ENCODE results near the gene CYLC2.

Gene CYLC2, protein sequence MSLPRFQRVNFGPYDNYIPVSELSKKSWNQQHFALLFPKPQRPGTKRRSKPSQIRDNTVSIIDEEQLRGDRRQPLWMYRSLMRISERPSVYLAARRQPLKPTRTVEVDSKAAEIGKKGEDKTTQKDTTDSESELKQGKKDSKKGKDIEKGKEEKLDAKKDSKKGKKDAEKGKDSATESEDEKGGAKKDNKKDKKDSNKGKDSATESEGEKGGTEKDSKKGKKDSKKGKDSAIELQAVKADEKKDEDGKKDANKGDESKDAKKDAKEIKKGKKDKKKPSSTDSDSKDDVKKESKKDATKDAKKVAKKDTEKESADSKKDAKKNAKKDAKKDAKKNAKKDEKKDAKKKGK

DNA sequence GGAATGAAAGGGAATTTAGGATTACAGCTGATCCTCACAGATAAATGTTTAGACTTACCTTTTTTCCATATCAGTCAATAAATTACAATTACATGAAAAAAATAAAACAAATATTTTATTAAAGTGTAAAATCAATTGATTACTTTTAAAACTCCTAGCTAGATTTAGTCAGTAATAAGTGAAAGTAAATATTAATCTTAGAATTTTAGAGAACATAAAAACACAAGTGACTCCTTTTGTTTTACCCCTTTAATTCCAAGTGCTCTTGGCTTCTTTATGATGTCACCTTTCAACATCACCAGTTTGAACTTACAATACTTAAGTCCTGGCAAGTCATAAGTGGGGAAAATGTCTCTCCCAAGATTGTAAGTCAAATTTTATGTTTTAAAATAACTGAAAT is at the start of gene CYLC2:
Gene CYLC2 (plus strand): TSS at position 301 of the 400 bp plus-strand sequence. CDS start 48 bp downstream, at position 349.
- no peak for DNase-seq

DNA sequence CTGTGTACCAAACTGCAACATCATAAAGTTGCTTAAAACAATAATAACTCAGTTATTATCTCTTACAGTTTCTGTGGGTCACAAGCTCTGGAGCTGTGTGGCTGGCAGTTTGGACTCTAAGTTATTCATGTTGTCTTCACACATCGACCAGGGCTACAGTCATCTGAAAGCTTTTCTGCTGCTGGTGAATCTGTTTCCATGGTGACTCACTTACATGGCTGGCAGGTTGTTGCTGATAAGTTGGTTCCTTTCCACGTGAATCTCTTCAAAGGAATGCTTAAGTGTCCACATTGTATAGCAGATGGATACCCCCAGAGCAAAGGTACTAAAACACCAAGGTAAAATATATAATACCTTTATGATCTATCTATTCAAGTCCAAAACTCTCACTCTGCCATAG is 44.8 kb upstream of the CYLC2 start:
- no peak for DNase-seq

DNA sequence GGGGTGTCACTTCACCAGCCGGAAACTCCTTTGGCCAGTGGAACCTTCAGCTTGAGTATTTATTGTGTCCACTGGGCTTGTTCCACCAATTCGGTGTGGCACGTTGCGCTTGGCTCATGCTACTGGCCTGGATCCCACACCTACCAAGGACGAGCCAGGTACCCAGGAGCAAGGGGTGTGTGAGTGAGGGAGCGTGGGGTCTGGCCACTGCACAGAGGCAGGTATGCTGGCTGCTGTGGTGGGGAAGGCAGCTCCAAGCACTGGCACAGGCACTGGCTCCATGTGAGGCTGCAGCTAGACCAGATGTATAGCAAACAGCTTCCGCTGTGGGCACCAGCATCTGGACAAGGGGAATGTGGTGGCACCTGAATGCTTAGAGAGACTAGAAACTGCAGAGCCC is 28.1 kb upstream of the CYLC2 start:
- DNase-seq: no peak

DNA sequence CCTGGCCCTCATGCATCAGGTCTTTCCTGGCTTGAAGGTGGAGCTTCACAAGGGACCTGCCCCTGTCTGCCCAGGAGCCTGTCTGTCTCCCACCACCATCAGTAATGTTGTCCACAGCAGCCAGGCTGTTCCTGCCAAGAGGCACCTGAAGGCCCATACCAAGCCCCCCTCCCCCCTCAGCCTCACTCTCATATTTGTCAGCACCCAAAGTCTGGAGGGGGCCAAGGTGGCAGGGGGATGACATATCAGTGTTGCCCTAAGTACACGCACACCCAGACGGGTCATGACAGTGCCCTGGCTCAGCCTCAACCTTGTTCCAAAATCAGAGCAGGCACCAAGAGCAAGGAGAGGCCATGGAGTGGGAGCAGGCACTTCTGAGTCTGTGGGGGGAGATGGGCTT is 27.2 kb upstream of the CYLC2 start:
- DNase-seq: no peak

DNA sequence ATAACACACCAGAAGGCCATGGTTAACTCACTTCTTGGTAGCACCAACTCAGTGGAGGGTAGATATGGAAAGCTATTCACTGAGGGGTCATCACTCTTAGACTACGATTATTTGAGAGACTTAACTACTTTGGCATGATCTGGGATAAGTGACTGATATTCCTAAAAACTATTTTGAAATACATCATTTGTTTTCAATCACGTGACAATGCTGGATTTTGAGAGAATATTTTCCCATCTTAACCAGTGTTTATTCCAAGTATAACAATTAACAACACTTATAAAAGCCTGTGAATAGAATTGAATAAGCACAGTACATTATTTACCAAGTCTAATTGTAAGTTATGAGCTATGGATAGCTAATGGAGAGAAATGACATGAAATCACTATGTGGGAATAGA is 22.4 kb upstream of the CYLC2 start:
- no peak for DNase-seq

DNA sequence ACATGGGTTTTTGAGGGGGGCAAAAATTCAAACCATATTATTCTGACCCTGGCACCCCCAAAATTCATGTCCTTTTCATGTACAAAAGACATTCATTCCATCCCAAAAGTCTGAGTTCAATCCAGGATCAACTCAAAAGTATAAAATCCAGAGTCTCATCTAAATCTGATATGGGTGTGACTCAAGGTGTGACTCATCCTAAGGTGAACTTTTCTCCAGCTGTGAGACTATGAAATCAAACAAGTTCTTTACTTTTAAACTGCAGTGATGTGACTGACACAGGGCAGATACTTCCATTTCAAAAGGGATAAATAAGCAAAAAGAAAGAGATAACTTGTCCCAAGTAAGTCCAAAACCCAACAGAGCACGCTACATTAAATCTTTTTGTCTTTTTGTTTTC is 20.6 kb upstream of the CYLC2 start:
- DNase-seq: no peak

DNA sequence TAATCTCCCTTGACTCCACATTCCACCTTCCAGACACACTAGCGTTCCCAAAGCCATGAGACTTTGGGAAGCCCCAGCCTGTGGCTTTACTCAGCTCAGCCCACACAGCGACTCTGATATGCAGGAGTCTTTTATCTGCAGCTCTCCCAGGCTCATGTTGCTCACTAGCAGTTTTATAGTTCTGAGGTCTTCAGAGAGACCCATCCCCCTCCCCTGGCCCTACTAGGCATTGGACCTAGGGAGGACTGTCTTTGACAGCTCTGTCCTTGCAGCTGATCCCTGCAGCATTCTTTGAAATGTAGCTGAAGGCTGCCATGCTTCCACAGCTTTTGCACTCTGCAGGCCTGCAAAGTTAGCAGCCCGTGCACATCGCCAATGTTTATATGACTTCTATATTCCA is 19.9 kb upstream of the CYLC2 start:
- DNase-seq: no peak

DNA sequence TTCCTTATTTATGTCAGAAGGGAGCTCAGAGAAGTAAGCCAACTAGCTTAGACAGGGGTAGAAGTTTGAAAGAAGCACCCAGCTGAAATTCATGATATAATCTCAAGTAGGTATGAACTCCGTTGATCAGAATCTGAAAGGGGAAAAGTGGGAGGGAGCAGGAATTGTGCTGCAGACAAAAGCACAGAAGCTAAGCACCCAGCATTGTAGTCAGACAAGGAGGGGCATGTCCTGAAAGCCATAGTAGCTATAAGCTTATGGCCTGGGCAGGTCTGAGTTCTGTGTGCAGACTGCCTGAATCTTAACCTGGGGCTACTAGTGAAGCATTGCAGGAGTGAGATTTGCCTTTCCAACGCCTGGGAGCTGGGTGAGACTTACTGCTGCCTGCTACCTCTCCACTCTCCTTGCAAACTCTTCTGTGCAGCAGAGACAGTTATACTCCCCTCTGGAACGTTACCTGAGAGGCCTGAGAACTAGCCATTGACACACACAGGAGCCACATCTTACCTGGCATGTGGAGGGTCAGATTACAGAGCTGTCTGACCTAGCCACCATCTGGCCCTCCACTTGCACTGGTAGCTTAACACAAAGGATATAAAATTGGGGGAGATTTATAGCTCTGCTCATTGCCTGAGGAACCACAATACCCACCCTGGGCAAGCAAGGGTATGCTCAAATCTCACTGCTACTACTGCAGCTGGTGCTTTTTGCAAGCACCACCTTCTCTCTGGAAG is 9.8 kb upstream of the CYLC2 start:
- DNase-seq: no peak

DNA sequence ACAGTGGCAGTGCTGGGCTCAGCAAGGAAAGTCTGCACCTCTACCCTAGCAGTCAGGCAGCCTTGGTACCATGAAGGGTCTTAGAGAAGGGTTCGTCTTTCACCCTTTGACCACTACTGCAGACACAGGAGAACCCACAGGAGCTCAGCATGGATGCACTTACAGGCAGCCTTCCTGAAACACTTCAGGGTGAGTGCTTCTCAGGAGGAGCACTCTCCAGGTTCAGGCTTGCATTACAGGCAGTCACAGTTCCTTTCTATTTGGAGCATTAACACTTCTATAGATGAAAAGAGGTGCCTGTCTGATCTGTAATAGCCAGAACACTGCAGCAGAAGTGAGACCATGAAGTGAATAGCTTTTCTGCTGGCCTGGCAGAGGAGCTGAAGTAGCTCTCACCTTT is 8.7 kb upstream of the CYLC2 start:
- no peak for DNase-seq

DNA sequence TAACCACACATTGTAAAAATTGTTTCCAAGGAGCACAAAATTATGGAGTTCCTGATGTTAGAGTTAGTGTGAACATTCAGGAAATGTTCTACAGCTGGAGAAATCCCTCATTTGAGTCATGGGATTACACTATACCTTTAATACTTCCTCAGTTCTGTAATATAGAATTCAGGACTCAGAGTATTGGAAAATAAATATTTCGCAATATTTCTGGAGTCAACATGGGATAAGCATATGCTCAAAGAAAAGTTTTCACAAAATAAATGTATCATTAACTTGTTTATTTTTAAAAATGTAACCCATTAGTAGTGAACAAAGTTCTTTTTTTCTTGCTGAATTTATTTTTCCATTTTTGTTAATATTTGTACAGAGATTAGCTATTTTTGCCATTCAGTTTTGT is 8.6 kb downstream of the CYLC2 start:
- DNase-seq: no peak

DNA sequence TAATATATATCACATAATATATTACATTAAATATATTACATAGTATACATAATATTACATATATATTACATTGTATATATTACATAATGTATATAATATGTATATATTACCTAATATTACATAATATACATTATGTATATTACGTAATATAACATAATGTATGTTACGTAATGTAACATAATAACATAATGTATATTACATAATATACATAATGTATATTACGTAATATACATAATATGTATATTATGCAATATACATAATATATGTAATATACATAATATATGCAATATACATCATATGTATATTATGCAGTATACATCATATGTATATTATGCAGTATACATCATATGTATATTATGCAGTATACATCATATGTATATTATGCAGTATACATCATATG is 19.1 kb downstream of the CYLC2 start:
- no peak for DNase-seq

DNA sequence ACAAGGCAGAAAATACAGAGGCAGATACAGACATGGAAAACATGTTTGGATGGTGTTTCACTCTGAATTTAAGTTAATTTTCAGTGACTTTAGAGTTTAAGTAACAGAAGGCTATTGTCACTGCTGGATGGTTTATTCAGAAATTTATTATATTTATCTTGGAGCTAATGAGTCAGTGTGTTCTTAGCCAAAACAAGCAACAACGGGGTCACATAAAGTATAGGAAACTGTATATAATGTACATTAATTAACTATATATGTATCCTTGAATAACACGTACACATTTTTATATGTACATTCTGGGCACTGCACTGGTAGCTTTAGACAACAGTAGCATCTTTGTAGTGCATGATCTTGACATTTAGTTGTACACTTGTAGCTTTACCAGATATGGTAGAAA is 30.7 kb downstream of the CYLC2 start:
- no peak for DNase-seq

DNA sequence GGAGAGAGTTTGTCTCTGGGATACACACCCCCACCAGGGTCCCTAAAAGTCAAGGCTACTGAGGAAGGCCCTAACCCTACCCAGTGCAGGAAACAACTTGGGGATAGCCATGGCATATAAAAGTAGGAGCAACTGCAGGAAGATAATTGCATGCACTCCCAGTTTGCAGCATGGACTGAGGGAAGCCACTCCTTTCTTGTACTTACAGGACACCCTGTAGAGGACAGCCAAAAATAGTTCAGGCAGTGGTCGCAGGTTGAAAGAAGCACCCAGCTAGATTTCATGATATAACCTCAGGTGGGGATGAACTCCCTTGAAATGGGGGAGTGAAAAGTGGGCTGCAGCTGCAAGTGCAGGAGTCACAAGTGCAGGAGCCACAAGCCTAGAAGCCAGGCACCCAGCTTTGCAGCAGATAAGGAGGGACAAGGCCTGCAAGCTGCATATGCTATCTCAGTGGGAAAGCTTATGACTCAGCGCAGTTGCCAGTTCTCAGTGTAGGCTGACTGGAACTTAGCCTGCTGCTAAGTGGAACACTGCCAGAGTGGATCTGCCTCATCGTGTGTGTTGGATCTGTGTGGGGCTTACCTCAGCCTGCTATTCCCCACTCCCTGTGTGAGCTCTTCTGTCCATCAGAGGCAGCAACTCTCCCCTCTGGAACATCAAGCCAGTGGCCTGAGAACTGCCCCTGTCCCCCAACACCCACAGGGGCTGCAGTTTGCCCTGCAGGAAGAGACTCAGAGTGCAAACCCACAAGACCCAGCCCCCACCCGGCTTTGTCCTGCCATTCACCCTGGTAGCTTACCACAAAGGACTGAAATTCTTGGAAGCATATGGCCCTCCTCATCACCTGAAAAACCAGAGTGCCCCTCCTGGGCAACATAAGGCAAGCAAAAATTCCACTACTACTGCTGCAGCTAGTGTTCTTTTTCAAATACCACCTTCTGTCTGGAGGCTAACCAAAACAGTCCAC is 42.7 kb downstream of the CYLC2 start:
- peak in 18 of 56 donors; percentile 0 to 44 (median 10) for DNase-seq

DNA sequence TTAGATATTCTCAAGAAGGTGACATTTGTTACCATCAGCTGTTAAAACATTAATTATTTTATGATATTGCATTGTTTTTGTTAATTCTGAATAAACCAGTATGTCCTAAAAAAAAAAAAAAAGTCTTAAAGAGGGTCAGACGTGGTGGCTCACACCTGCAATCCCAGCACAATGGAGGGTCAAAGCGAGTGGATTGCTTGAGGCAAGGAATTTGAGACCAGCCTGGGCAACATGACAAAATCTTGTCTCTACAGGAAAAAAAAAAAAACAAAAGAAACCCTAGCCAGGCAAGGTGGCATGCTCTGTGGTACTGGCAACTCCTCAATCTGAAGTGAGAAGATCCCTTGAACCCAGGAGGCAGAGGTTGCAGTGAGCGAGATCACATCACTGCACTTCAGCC is 46.8 kb downstream of the CYLC2 start:
- DNase-seq: no peak
